IMR-90 (cell line): Measurements from ENCODE around the gene ZNF423. TPM values are rescaled to one million over a fixed set of nuclear protein-coding genes. Genes with fewer than 3 reads are reported as not detected.

Experiments used
- ATAC-seq: fragments of 200-7000 bp; cut with Tn5 transposase; 2 replicates; pipeline ENCODE4 v1.9.1; 2020; ENCODE audit warnings: low read depth, mild to moderate bottlenecking, moderate library complexity
- BruUV-seq: library from RNA; stranded (reverse); fragments of 400-500 nt; replicated peaks from 2 replicates; lab custom pipeline; 2021; lab: Mats Ljungman, UMichigan
- CTCF ChIA-PET: fragments of 300-600 bp; formaldehyde crosslinking; extraction: SDS; loops from one replicate; lab custom pipeline; 2021; ENCODE audit warnings: antibody characterized with exemption; lab: Yijun Ruan, JAX
- POLR2A ChIA-PET: fragments of 300-600 bp; sonication (Branson Sonifier 250); formaldehyde crosslinking; loops from one replicate; lab custom pipeline; 2022; ENCODE audit warnings: antibody characterized with exemption; ENCODE audit not compliant: unreplicated experiment; lab: Charles Lee
- DNase-seq: peaks from one replicate; pipeline ENCODE4 v3.0.0; 2013
- H2AFZ ChIP-seq: replicated peaks from 2 replicates; pipeline ENCODE3; 2013; ENCODE audit warnings: low read length, mild to moderate bottlenecking; ENCODE audit not compliant: poor library complexity
- H2AK5ac ChIP-seq: 2 replicates; pipeline ENCODE4 v1.6.1; 2013; ENCODE audit warnings: low read depth, low read length, inconsistent platforms
- H2AK9ac ChIP-seq: replicated peaks from 2 replicates; pipeline ENCODE3; 2013; ENCODE audit warnings: mild to moderate bottlenecking, low read depth, low read length, moderate library complexity; ENCODE audit not compliant: poor library complexity
- H2BK120ac ChIP-seq: 2 replicates; pipeline ENCODE4 v1.6.1; 2013; ENCODE audit warnings: low read depth, low read length, inconsistent platforms
- H2BK15ac ChIP-seq: 3 replicates; pipeline ENCODE4 v1.6.1; 2013; ENCODE audit warnings: low read depth, low read length, inconsistent platforms
- H2BK20ac ChIP-seq: 2 replicates; pipeline ENCODE4 v1.6.1; 2013; ENCODE audit warnings: low read depth, mild to moderate bottlenecking, inconsistent platforms, low read length, moderate library complexity
- H2BK5ac ChIP-seq: 2 replicates; pipeline ENCODE4 v1.6.1; 2013; ENCODE audit warnings: mild to moderate bottlenecking, low read depth, low read length, inconsistent platforms; ENCODE audit not compliant: poor library complexity, severe bottlenecking
- H3K14ac ChIP-seq: replicated peaks from 2 replicates; pipeline ENCODE4 v1.6.1; 2013; ENCODE audit warnings: low read depth, low read length, inconsistent platforms
- H3K18ac ChIP-seq: 2 replicates; pipeline ENCODE4 v1.6.1; 2013; ENCODE audit warnings: low read depth, low read length, control low read depth
- H3K23ac ChIP-seq: 2 replicates; pipeline ENCODE4 v1.6.1; 2013; ENCODE audit warnings: low read depth, low read length, inconsistent platforms
- H3K27ac ChIP-seq: 2 replicates; pipeline ENCODE4 v1.5.1; 2013; ENCODE audit warnings: mild to moderate bottlenecking, control low read depth, low read length; ENCODE audit not compliant: insufficient read depth
- H3K27me3 ChIP-seq: 2 replicates; pipeline ENCODE4 v1.6.1; 2013; ENCODE audit warnings: low read length; ENCODE audit not compliant: control insufficient read depth, insufficient read depth
- H3K36me3 ChIP-seq: 2 replicates; pipeline ENCODE4 v1.6.1; 2013; ENCODE audit warnings: low read length, mixed read lengths; ENCODE audit not compliant: control insufficient read depth, insufficient read depth
- H3K4ac ChIP-seq: 2 replicates; pipeline ENCODE4 v1.6.1; 2013; ENCODE audit warnings: low read depth, low read length, inconsistent platforms
- H3K4me1 ChIP-seq: 2 replicates; pipeline ENCODE4 v1.6.1; 2013; ENCODE audit warnings: low read length, mixed read lengths; ENCODE audit not compliant: control insufficient read depth, insufficient read depth
- H3K4me2 ChIP-seq: 2 replicates; pipeline ENCODE4 v1.6.1; 2013; ENCODE audit warnings: low read depth, mild to moderate bottlenecking, control low read depth, low read length, moderate library complexity
- H3K4me3 ChIP-seq: 2 replicates; pipeline ENCODE4 v1.5.1; 2013; ENCODE audit warnings: low read depth, mild to moderate bottlenecking, control low read depth, low read length, moderate library complexity; ENCODE audit not compliant: insufficient read depth
- H3K56ac ChIP-seq: 2 replicates; pipeline ENCODE4 v1.6.1; 2013; ENCODE audit warnings: low read length, inconsistent platforms; ENCODE audit not compliant: insufficient read depth; ENCODE audit errors: extremely low read depth
- H3K79me1 ChIP-seq, 2 experiments: 2 replicates each; pipeline ENCODE4 v1.6.1; 2013; ENCODE audit warnings: low read length in 2 of 2, inconsistent platforms in 1 of 2, low read depth in 1 of 2
- H3K9ac ChIP-seq: 2 replicates; pipeline ENCODE4 v1.6.1; 2013; ENCODE audit warnings: low read depth, low read length, control low read depth
- H3K9me1 ChIP-seq: 2 replicates; pipeline ENCODE4 v1.6.1; 2013; ENCODE audit warnings: low read length, inconsistent platforms; ENCODE audit not compliant: insufficient read depth
- H3K9me3 ChIP-seq: 2 replicates; pipeline ENCODE4 v1.6.1; 2013; ENCODE audit warnings: low read length; ENCODE audit not compliant: control insufficient read depth, insufficient read depth
- H4K20me1 ChIP-seq: 2 replicates; pipeline ENCODE4 v1.6.1; 2013; ENCODE audit warnings: low read length, inconsistent platforms; ENCODE audit not compliant: insufficient read depth
- H4K5ac ChIP-seq: 2 replicates; pipeline ENCODE4 v1.6.1; 2013; ENCODE audit warnings: mild to moderate bottlenecking, low read depth, low read length, control low read depth
- H4K8ac ChIP-seq, 2 experiments: 2 replicates each; pipeline ENCODE4 v1.6.1; 2013; ENCODE audit warnings: low read depth in 2 of 2, low read length in 2 of 2, control low read depth in 1 of 2, inconsistent platforms in 1 of 2
- H4K91ac ChIP-seq: 2 replicates; pipeline ENCODE4 v1.6.1; 2013; ENCODE audit warnings: low read depth, low read length, inconsistent platforms; ENCODE audit not compliant: insufficient read depth
- CEBPB ChIP-seq: IDR thresholded peaks from 2 replicates; pipeline ENCODE4 v1.6.1; 2012; ENCODE audit warnings: low read depth, low read length, improper control_type of control experiment
- CHD1 ChIP-seq: IDR thresholded peaks from 2 replicates; pipeline ENCODE4 v1.6.1; 2012; ENCODE audit warnings: low read depth, low read length, improper control_type of control experiment
- FOS ChIP-seq: fragments of 150-350 bp; IDR thresholded peaks from 2 replicates; pipeline ENCODE4 v1.6.1; 2016; ENCODE audit warnings: low read depth, low read length
- MAFK ChIP-seq: IDR thresholded peaks from 2 replicates; pipeline ENCODE4 v1.6.1; 2012; ENCODE audit warnings: low read depth, low read length, improper control_type of control experiment
- MAZ ChIP-seq: IDR thresholded peaks from 2 replicates; pipeline ENCODE4 v1.6.1; 2012; ENCODE audit warnings: low read depth, mild to moderate bottlenecking, low read length, improper control_type of control experiment, moderate library complexity, borderline replicate concordance
- MXI1 ChIP-seq: IDR thresholded peaks from 2 replicates; pipeline ENCODE4 v1.6.1; 2012; ENCODE audit warnings: low read depth, mild to moderate bottlenecking, low read length, moderate library complexity, borderline replicate concordance
- NFE2L2 ChIP-seq: fragments of 150-350 bp; IDR thresholded peaks from 2 replicates; pipeline ENCODE4 v1.6.1; 2016; ENCODE audit warnings: low read depth, mild to moderate bottlenecking, low read length
- POLR2A ChIP-seq: IDR thresholded peaks from 2 replicates; pipeline ENCODE4 v1.6.1; 2012; ENCODE audit warnings: mild to moderate bottlenecking, low read depth, low read length
- RAD21 ChIP-seq: IDR thresholded peaks from 2 replicates; pipeline ENCODE4 v1.6.1; 2012; ENCODE audit warnings: low read length, improper control_type of control experiment
- RCOR1 ChIP-seq: IDR thresholded peaks from 2 replicates; pipeline ENCODE4 v1.6.1; 2012; ENCODE audit warnings: mild to moderate bottlenecking, low read length, improper control_type of control experiment; ENCODE audit not compliant: insufficient replicate concordance
- RFX5 ChIP-seq: IDR thresholded peaks from 2 replicates; pipeline ENCODE4 v1.8.0; 2012; ENCODE audit warnings: low read depth, mild to moderate bottlenecking, low read length, moderate library complexity
- SMC3 ChIP-seq: fragments of 150-350 bp; IDR thresholded peaks from 2 replicates; pipeline ENCODE4 v1.6.1; 2016; ENCODE audit warnings: low read depth, mild to moderate bottlenecking, antibody characterized with exemption, low read length, moderate library complexity
- WGBS, 2 experiments: methylation state at CpG; one replicate each; pipeline versions ENCODE4 v1.1.5 to v1.1.7; 2013; ENCODE audit warnings: missing lambda C conversion rate in 2 of 2; ENCODE audit not compliant: insufficient read length in 1 of 2; ENCODE audit errors: extremely low coverage in 2 of 2; 5-methylcytosine and 5-hydroxymethylcytosine counted together
- dilution Hi-C: fragments of 300-500 bp; cut with HindIII; formaldehyde crosslinking; loops from one replicate; pipeline ENCODE4 v1.14.3; 2018; ENCODE audit warnings: low sequenced_read_pairs; ENCODE audit not compliant: unreplicated experiment
- in situ Hi-C: fragments of 300-500 bp; cut with MboI; formaldehyde crosslinking; loops from 3 replicates; pipeline ENCODE4 v1.14.3; 2019; ENCODE audit warnings: low sequenced_read_pairs, inconsistent platforms, mixed read lengths
- intact Hi-C: fragments of 100-400 bp; cut with micrococcal nuclease; formaldehyde crosslinking; loops from 2 replicates; pipeline ENCODE4 v1.10.0; 2022
- polyA plus RNA-seq, 3 experiments: library from polyadenylated mRNA; depleted of rRNA; stranded (reverse); fragments of >200 nt; gene quantifications; 2 replicates each; pipeline ENCODE4 v1.2.3, GENCODE V29; 2012; ENCODE audit warnings: low replicate concordance in 1 of 3
- total RNA-seq: library from RNA; depleted of rRNA; stranded (reverse); fragments of >200 nt; gene quantifications from 2 replicates; pipeline ENCODE4 v1.2.3, GENCODE V29; 2012
- TF ChIP-seq, protein P1 (sequence below): conservative IDR thresholded peaks from 2 replicates; pipeline ENCODE4 v1.5.1; 2012; ENCODE audit warnings: mild to moderate bottlenecking, low read depth, low read length, improper control_type of control experiment
- TF ChIP-seq, protein P2 (sequence below): fragments of 150-350 bp; IDR thresholded peaks from 2 replicates; pipeline ENCODE4 v1.6.1; 2017; ENCODE audit warnings: mild to moderate bottlenecking, antibody characterized with exemption, low read length, low read depth

The ZNF423 gene
- total and polyA plus RNA-seq, 2 of the 4 experiments (the other 2 are of a cell fraction), result under 0.01 to 0.10 TPM

- Histone ChIP-seq H4K5ac (no peak overlapping the region), H3K4me2 (no peak overlapping the region), H2BK120ac (no peak overlapping the region), H3K4me1 (peaks cover 24% of the 10 kb centered on the region; the same call in 1 of the 2 replicates), H2AK5ac (no peak overlapping the region), H3K4ac (no peak overlapping the region), H3K9me1 (peaks cover 11% of the 10 kb centered on the region; the same call in 1 of the 2 replicates), H2BK5ac (no peak overlapping the region), H3K27ac (no peak overlapping the region), H3K9ac (no peak overlapping the region), H2BK15ac (no peak overlapping the region), H3K4me3 (no peak overlapping the region), H4K8ac (no peak overlapping the region), H3K18ac (no peak overlapping the region), H4K91ac (no peak overlapping the region), H3K56ac (no peak overlapping the region), H3K14ac (no peak overlapping the region), H2AFZ (no peak overlapping the region), H3K36me3 (no peaks in the 10 kb centered on the region), H3K23ac (no peak overlapping the region), H4K20me1 (peaks cover 7% of the 10 kb centered on the region), H3K9me3 (no peaks in the 10 kb centered on the region), H2AK9ac (no peak overlapping the region), H2BK20ac (no peak overlapping the region), H3K27me3 (peaks cover 2% of the 10 kb centered on the region), H3K79me1 (no peaks in the 10 kb centered on the region)
- ChIA-PET CTCF (no interaction called here), POLR2A (no interaction called here)
- intact Hi-C loops, result no loop called here
- dilution Hi-C loops, result no loop called here
- DNase-seq (no peak), ATAC-seq (no peak)
- WGBS, 2 experiments, result 92% methylated on average over 43 of the region's 58 CpGs; no CpG with 5 or more reads in 1 of the 2 experiments
- in situ Hi-C loops, result no loop called here
- no TSS peak for BruUV-seq
- TF ChIP-seq, protein P1, sequence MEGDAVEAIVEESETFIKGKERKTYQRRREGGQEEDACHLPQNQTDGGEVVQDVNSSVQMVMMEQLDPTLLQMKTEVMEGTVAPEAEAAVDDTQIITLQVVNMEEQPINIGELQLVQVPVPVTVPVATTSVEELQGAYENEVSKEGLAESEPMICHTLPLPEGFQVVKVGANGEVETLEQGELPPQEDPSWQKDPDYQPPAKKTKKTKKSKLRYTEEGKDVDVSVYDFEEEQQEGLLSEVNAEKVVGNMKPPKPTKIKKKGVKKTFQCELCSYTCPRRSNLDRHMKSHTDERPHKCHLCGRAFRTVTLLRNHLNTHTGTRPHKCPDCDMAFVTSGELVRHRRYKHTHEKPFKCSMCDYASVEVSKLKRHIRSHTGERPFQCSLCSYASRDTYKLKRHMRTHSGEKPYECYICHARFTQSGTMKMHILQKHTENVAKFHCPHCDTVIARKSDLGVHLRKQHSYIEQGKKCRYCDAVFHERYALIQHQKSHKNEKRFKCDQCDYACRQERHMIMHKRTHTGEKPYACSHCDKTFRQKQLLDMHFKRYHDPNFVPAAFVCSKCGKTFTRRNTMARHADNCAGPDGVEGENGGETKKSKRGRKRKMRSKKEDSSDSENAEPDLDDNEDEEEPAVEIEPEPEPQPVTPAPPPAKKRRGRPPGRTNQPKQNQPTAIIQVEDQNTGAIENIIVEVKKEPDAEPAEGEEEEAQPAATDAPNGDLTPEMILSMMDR, result no peak
- no peak for TF ChIP-seq RAD21
- no peak for TF ChIP-seq RFX5
- TF ChIP-seq CEBPB, result no peak
- TF ChIP-seq CHD1, result no peak
- TF ChIP-seq POLR2A, result no peak
- TF ChIP-seq FOS, result no peak
- no peak for TF ChIP-seq MAFK
- no peak for TF ChIP-seq SMC3
- TF ChIP-seq MXI1, result no peak
- TF ChIP-seq MAZ, result no peak
- TF ChIP-seq, protein P2, sequence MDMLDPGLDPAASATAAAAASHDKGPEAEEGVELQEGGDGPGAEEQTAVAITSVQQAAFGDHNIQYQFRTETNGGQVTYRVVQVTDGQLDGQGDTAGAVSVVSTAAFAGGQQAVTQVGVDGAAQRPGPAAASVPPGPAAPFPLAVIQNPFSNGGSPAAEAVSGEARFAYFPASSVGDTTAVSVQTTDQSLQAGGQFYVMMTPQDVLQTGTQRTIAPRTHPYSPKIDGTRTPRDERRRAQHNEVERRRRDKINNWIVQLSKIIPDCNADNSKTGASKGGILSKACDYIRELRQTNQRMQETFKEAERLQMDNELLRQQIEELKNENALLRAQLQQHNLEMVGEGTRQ, result no peak
- TF ChIP-seq RCOR1, result no peak
- no peak for TF ChIP-seq NFE2L2
These were observed 220.0 kb downstream of the ZNF423 start for GRCh38 chr16:49635591-49636581.
